HG02884 (cell line): Measurements from ENCODE around the gene GLB1L2.
"Not testable (repeated sequence)": the region's sequence is repeated elsewhere in the genome, so short reads cannot be mapped to it uniquely, and the experiment has no call there.

Source experiments
- ATAC-seq: cut with Tn5 transposase; IDR thresholded peaks from one replicate; pipeline ENCODE4 v1.9.1; 2021; ENCODE audit warnings: mild to moderate bottlenecking, moderate library complexity; ENCODE audit not compliant: unreplicated experiment

Gene GLB1L2

GRCh38 chr11:134331354-134332188, at the start of gene GLB1L2:
TSS of gene GLB1L2 (plus strand) at chr11:134331988. CDS start at chr11:134332062, 74 bp downstream.
- ATAC-seq, result peak; percentile 83

GRCh38 chr11:134282121-134283045, 49.4 kb upstream of the GLB1L2 start:
- ATAC-seq, result no peak

GRCh38 chr11:134283461-134284230, 48.1 kb upstream of the GLB1L2 start:
- ATAC-seq, result no peak

- ATAC-seq, result not testable (repeated sequence)
Observed at GRCh38 chr11:134284349-134284748, 47.4 kb upstream of the GLB1L2 start.

- no peak for ATAC-seq
Observed at GRCh38 chr11:134287561-134287960, 44.2 kb upstream of the GLB1L2 start.

- ATAC-seq, result no peak
Observed at GRCh38 chr11:134288486-134288885, 43.3 kb upstream of the GLB1L2 start.

GRCh38 chr11:134289167-134289566, 42.6 kb upstream of the GLB1L2 start:
- no peak for ATAC-seq

- ATAC-seq, result no peak
Observed at GRCh38 chr11:134289789-134290188, 42.0 kb upstream of the GLB1L2 start.

- ATAC-seq, result no peak
Observed at GRCh38 chr11:134290646-134291045, 41.1 kb upstream of the GLB1L2 start.

- no peak for ATAC-seq
Observed at GRCh38 chr11:134291196-134291595, 40.6 kb upstream of the GLB1L2 start.

GRCh38 chr11:134292661-134293060, 39.1 kb upstream of the GLB1L2 start:
- no peak for ATAC-seq

GRCh38 chr11:134293119-134294113, 38.4 kb upstream of the GLB1L2 start:
- no peak for ATAC-seq

GRCh38 chr11:134294664-134295063, 37.1 kb upstream of the GLB1L2 start:
- ATAC-seq, result no peak

- ATAC-seq, result no peak
Observed at GRCh38 chr11:134312223-134312622, 19.6 kb upstream of the GLB1L2 start.

- no peak for ATAC-seq
Observed at GRCh38 chr11:134312807-134313206, 19.0 kb upstream of the GLB1L2 start.

GRCh38 chr11:134313379-134313778, 18.4 kb upstream of the GLB1L2 start:
- ATAC-seq, result no peak

GRCh38 chr11:134313821-134314607, 17.8 kb upstream of the GLB1L2 start:
- no peak for ATAC-seq

- no peak for ATAC-seq
Observed at GRCh38 chr11:134317103-134317502, 14.7 kb upstream of the GLB1L2 start.

- ATAC-seq, result not testable (repeated sequence)
Observed at GRCh38 chr11:134321373-134321772, 10.4 kb upstream of the GLB1L2 start.
